Left ventricle myocardium superior (tissue), 1 donor: ENCODE data around the gene GRK5. TPM values are rescaled to one million over a fixed set of nuclear protein-coding genes. Genes with fewer than 3 reads are reported as not detected.

Experiments used
- ATAC-seq: fragments of 200-7000 bp; cut with Tn5 transposase; one replicate; pipeline ENCODE4 v1.9.1; 2020; ENCODE audit warnings: mild to moderate bottlenecking, moderate library complexity
- DNase-seq: peaks from one replicate; pipeline ENCODE4 v3.0.0-alpha.2; 2020
- intact Hi-C: fragments of 100-400 bp; cut with micrococcal nuclease; formaldehyde crosslinking; loops from one replicate; pipeline ENCODE4 v1.11.0; 2022
- total RNA-seq: library from RNA; stranded (reverse); fragmentation: NEBNext Ultra II Directional; extraction: Animal tissue kit (Norgen Biotek cat#: 25700); gene quantifications from one replicate; pipeline ENCODE4 v1.2.1, GENCODE V29; 2021
- donor health status: DM: no; HTN: yes; CAD: no; lungs with severe emphysema.

Gene GRK5
- total RNA-seq, 1 donor from 2014 or later: 43.4 TPM

GRCh38 chr10:119344381-119344780, 137.0 kb downstream of the GRK5 start:
- intact Hi-C loops: no loop called here
- DNase-seq (no peak), ATAC-seq (no peak)

DNA sequence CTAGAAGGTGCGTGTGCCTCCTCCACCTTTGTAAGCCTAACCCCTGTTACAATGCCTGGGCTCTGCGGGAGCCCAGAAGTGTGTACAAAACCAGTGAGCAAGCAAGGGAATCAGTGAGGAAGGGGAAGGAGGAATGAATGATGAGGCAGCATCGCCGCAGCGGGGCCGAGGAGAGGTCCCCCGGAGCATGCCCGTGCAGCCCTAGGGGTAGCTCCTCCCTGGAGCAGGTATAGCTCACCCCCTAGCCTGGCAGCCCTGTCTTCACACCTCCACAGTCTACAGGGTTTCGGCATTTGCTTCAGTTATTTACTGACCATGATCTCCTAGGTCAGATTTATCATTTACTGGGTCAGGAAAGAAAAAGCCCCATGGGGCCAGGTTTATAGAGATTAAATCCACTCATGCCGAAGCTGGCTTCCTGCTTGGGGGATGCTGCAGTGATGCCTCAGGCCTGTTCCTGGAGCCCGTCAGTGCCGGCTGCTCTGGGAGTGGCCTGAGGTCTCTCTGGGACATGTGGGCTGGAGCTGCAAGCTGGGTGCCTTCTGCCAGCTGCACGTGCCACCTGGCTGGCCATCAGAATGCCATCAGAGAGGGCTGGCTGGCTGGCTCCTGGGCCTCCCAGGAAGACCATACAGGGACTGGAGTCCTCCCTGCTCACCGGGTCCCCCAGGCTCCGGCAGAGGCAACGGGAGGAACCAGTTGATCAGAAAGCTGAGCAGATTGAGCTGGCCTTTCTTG, 138.9 kb downstream of the GRK5 start:
- peak; percentile 82 for DNase-seq
- intact Hi-C loops: no loop called here
- ATAC-seq: peak; percentile 32

- ATAC-seq (no peak), DNase-seq (no peak)
- intact Hi-C loops: no loop called here
These were observed 140.0 kb downstream of the GRK5 start for GRCh38 chr10:119347181-119347974.

- no peak for ATAC-seq
- intact Hi-C loops: no loop called here
- no peak for DNase-seq
These were observed 140.7 kb downstream of the GRK5 start for GRCh38 chr10:119348106-119348505.

DNA sequence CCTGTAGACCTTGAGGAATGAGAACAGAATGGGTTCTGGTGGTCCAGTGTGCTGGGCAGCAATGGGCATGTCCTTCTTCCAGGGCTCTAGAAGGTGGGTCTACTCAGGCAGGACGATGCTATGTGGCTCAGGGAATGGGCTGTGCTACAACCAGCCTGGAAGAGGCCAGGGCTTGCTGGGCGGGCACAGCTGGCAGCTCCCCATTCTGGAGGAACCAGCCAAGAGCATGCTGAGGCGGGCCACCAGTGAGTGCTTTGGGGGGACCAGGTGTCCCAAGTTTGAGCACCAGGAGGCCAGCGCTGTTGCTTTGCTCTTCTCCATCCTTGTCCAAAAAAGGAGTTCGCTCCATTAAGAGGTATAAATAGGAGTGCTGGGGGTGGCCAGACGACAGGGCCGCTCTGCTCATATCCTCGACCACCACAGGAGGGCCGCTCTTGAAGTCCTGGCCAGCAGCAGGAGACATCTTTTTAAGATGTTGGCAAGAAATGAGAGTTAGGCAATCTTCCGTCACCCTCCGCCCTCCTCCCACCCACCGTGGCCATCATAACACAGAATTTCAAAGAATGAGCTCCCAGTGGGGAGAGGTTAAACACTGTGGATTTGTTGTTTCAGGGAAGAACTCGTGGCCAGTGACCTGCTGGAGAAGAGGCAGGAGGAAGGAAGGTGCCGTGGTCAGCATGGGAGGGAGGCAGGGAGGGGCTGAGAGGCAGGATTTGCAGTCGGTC, 141.3 kb downstream of the GRK5 start:
- peak; percentile 47 for ATAC-seq
- DNase-seq: peak; percentile 60
- intact Hi-C loops: no loop called here

DNA sequence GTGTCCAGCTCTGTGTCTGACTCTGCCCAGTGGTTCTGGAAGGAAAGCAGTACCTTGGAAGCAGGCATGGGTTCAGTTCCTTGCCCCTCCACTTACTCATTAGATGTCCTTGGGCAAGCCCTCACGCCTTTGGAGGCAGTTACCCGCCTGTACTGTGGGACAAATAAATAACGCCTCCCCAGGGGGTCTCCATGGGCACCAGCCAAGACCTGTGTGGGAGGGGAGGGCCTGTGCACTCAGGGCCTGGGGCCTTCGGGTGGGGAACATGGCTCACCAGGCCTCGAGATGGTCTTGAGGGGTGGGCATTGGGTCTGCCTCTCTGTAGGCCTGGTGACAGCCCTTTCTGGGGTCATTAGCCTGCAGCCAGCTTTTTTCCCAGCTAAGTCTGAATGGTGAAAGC, 142.0 kb downstream of the GRK5 start:
- intact Hi-C loops: no loop called here
- no peak for ATAC-seq
- DNase-seq: no peak

DNA sequence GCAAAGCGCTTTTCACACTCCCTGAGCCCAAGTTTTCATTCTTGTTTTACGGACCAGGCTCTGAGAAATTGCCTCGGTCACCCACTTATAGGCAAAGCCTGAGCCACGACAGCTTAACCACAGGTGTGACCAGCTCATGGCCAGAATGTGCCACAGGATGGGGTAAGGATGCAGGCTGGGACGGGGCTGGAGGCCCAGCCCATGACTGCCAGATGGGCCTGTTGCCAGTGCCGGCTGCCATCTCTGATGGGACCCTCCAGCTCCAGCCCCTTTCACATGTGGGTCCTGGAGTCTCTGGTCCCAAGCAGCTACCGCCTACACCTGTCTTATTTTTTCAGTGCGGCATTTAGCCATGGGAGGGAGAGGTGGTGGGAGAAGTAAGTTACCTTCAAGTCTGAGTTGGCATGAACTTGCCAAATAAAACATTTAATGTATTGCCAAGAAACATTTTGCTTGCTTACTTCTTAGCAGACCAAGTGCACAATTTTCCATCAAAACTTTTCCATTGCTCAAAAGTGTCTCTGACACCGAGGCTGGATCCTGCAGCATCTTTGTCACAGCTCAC, 142.6 kb downstream of the GRK5 start:
- ATAC-seq (no peak), DNase-seq (no peak)
- intact Hi-C loops: no loop called here

DNA sequence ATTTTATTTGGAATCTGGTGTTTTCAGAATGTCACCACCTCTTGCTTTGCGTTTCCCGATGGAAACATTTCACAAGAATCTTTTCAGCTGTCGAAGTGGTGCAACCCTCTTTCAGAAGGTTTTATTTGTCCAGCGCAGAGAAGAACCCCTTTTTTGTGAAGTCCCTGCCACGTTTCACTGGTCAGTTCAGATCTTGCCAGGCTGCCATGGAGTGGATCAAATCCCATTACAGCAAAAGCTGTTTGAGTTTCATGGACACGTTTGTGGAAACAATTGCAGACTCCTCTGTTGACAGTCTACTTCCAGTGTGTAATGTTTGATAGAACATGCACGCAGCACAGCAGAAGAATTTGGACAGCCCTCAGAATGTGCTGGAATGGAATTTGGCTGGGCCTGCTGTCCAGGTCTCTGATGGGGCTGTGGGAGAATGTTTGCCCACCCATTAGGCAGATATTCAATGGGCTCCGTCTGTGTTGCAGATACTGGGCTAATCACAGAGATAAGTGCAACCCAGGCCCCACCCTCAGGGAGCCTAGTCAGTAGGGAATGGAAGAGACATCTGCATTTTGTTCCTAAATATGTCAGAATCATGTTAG, 143.2 kb downstream of the GRK5 start:
- intact Hi-C loops: no loop called here
- peak; percentile 76 for ATAC-seq
- no peak for DNase-seq

- DNase-seq (no peak), ATAC-seq (no peak)
- intact Hi-C loops: no loop called here
These were observed 143.8 kb downstream of the GRK5 start for GRCh38 chr10:119351189-119351588.

DNA sequence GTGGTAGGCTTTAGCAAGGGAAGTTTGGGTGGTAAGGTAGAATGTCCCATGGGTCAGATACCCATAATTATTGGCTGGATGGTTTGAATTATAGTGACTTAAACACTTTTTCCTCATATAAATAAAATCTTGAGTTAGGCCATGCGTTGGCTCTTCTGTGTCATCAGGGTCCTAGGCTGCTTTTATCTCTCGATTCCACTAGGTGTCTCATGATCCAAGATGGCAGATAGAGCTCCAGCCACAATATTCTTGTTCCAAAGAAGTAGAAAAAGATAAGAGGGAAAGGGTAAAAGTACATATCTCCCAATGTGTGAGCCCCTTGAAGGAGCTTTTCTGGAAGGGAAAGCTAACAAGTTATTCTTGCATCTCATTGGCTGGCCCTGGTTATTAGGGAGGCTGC, 144.7 kb downstream of the GRK5 start:
- intact Hi-C loops: no loop called here
- ATAC-seq (no peak), DNase-seq (no peak)

GRCh38 chr10:119352807-119353206, 145.4 kb downstream of the GRK5 start:
- intact Hi-C loops: no loop called here
- ATAC-seq (no peak), DNase-seq (no peak)

DNA sequence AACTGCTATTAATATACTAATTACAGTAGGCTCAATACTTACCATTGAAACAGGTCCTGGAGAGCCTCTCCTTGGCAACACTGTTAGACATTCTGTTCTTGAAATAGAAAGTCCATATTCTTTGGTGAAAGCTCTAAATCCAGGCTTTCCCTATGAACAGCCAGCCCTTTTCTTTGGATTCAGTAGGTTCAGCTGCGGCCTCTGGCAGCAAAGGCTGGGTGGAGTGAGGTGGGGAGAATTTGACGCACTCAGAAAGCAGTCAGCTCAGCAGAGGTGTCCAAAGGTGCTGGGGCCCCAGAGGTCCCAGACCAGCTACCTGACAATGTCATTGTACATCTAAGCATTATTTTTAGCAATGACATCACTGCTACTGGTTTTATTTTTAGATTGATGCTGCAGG, 146.1 kb downstream of the GRK5 start:
- ATAC-seq (no peak), DNase-seq (no peak)
- intact Hi-C loops: no loop called here

- ATAC-seq (no peak), DNase-seq (no peak)
- intact Hi-C loops: no loop called here
These were observed 148.6 kb downstream of the GRK5 start for GRCh38 chr10:119355930-119356329.

GRCh38 chr10:119357412-119358151, 150.2 kb downstream of the GRK5 start:
- DNase-seq (no peak), ATAC-seq (peak; percentile 64)
- intact Hi-C loops: no loop called here

DNA sequence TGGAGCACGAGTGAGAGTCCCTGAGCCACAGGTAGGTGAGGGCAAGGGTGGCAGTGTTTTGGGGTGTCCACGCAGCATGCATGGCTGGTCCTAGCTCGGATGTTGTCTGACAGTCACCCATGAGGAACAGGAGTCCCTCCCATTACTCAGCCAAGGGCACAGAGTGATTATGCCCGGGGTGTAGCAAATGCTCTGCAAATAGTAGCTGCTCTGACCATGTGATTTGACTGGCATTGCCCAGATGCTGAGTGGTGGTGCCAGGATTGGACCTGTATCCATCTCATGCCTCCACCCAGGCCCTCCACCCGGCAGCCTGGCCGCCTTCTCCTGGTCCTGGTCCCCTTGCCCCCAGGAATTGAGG, 150.8 kb downstream of the GRK5 start:
- ATAC-seq: peak; percentile 82
- intact Hi-C loops: no loop called here
- peak; percentile 57 for DNase-seq

DNA sequence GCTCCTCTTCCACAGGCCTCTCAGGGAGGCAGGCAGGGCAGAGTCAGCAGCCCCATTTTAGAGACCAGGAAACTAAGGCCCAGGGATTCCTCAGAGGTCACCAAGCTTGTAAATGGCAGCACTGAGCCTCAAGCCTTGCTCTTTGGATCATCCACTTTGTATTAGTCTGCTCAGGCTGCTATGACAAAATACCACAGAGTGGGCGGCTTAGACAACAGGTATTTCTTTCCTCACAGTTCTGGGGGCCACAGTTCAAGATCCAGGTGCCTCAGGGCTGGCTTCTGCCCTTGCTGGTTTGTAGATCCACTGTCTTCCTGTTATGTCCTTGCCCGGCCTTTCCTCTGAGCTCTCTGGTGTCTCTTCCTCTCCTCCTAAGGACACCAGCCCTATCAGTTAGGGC, 151.2 kb downstream of the GRK5 start:
- ATAC-seq: no peak
- DNase-seq: no peak
- intact Hi-C loops: no loop called here

DNA sequence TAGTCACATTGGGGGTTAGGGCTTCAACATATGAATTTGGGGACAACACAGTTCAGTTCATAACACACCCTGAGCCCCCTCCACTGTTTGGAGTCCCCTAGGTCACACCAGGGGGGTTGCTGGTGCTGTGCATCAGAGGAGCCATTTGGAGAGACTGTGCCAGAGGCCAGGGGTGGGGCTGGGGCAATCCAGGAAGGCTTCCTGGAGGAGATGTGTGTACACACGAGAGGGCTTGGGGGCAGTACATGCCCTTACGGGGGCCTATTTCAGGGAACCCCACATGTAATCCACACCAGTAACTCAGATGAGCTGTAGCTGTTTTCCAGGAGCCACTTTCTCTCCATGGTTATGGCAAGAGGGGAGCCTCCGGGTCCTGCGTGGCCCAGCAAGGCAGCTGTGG, 151.7 kb downstream of the GRK5 start:
- no peak for DNase-seq
- intact Hi-C loops: no loop called here
- no peak for ATAC-seq

- peak; percentile 32 for ATAC-seq
- intact Hi-C loops: no loop called here
- DNase-seq: peak; percentile 67
These were observed 153.0 kb downstream of the GRK5 start for GRCh38 chr10:119360181-119360921.
